Spleen (tissue), 11 donors: ENCODE measurements around the gene PTPN11. TPM values are rescaled to one million over a fixed set of nuclear protein-coding genes. Genes with fewer than 3 reads are reported as not detected.

ENCODE experiments used
- DNase-seq: peaks from one replicate; pipeline ENCODE4 v3.0.0-alpha.2; 2020
- H3K27ac ChIP-seq, 8 donors: fragments of 200-600 bp; sonication (generic) in 7 of 8; 1 replicate in 4 of 8; 2 replicates in 4 of 8; pipeline versions ENCODE4 v1.5.0 to v1.8.0; 2016 to 2021; ENCODE audit warnings: inconsistent platforms in 4 of 8, mild to moderate bottlenecking in 4 of 8, moderate library complexity in 1 of 8
- H3K27me3 ChIP-seq, 7 donors: fragments of 200-600 bp; sonication (generic) in 6 of 7; replicated peaks in 1 of 7; 1 replicate in 4 of 7; 2 replicates in 3 of 7; pipeline versions ENCODE4 v1.5.0 to v1.8.0; 2016 to 2021; ENCODE audit warnings: inconsistent platforms in 3 of 7, mild to moderate bottlenecking in 1 of 7
- H3K36me3 ChIP-seq, 6 donors: fragments of 200-600 bp; sonication (generic) in 5 of 6; 1 replicate in 4 of 6; 2 replicates in 2 of 6; pipeline versions ENCODE4 v1.5.0 to v1.8.0; 2016 to 2021; ENCODE audit warnings: inconsistent platforms in 2 of 6
- H3K4me1 ChIP-seq, 6 donors: fragments of 200-600 bp; sonication (generic) in 5 of 6; 1 replicate in 3 of 6; 2 replicates in 3 of 6; pipeline versions ENCODE4 v1.5.0 to v1.8.0; 2016 to 2021; ENCODE audit warnings: inconsistent platforms in 3 of 6
- H3K4me3 ChIP-seq, 8 donors: fragments of 200-600 bp; sonication (generic) in 7 of 8; 1 replicate in 4 of 8; 2 replicates in 4 of 8; pipeline versions ENCODE4 v1.5.0 to v1.8.0; 2016 to 2021; ENCODE audit warnings: inconsistent platforms in 4 of 8, mild to moderate bottlenecking in 4 of 8, moderate library complexity in 2 of 8
- H3K9me3 ChIP-seq, 8 donors: fragments of 200-600 bp; sonication (generic) in 7 of 8; 1 replicate in 4 of 8; 2 replicates in 4 of 8; pipeline versions ENCODE4 v1.5.0 to v1.8.0; 2016 to 2021; ENCODE audit warnings: inconsistent platforms in 4 of 8
- CTCF ChIP-seq, 11 experiments: fragments of 200-600 bp in 7 of 11; fragments of 450-650 bp in 4 of 11; sonication (generic) in 4 of 11; IDR thresholded peaks in 8 of 11; conservative IDR thresholded peaks in 3 of 11; 1 replicate in 7 of 11; 2 replicates in 4 of 11; pipeline versions ENCODE4 v1.4.0 to v1.8.0; 2016 to 2021; ENCODE audit warnings: antibody characterized with exemption in 11 of 11, inconsistent platforms in 4 of 11, mild to moderate bottlenecking in 1 of 11
- POLR2A ChIP-seq, 3 donors: fragments of 450-650 bp; IDR thresholded peaks; one replicate each; pipeline ENCODE4 v1.5.1; 2017; ENCODE audit warnings: antibody characterized with exemption in 3 of 3, mild to moderate bottlenecking in 1 of 3
- POLR2AphosphoS5 ChIP-seq, 3 donors: sonication (generic); formaldehyde crosslinking; IDR thresholded peaks; one replicate each; pipeline ENCODE4 v1.5.1; 2017; ENCODE audit warnings: antibody characterized with exemption in 3 of 3
- WGBS, 5 donors: extraction: QIAGEN DNeasy Blood & Tissue Kit in 3 of 5; methylation state at CpG; one replicate each; pipeline versions ENCODE4 v1.1.5 to v1.1.7; 2013 to 2018; 5-methylcytosine and 5-hydroxymethylcytosine counted together
- intact Hi-C: fragments of 100-400 bp; cut with DNase I; formaldehyde crosslinking; loops from one replicate; pipeline ENCODE4 v1.15.0; 2023; ENCODE audit warnings: low total_unique reads
- polyA plus RNA-seq, 3 donors: library from polyadenylated mRNA; stranded (reverse); fragments of 200-250 nt; gene quantifications; one replicate each; pipeline ENCODE4 v1.2.1, GENCODE V29; 2013
- total RNA-seq, 7 donors: library from RNA; depleted of rRNA in 3 of 7; stranded (reverse); fragments of >200 nt in 3 of 7; fragmentation: NEBNext Ultra II Directional in 4 of 7; extraction: Animal tissue kit (Norgen Biotek cat#: 25700) in 4 of 7; gene quantifications; one replicate each; pipeline versions ENCODE4 v1.1.0 to v1.2.1, GENCODE V29; 2016 to 2021
- donor health status: healthy with polysubstance abuse.
- donor health status: DM: no; HTN: no; CAD: no; lungs with moderate emphysema.
- donor health status: DM: no; HTN: no; CAD: no.
- donor health status: Bipolar disorder and iron deficiency.
- donor health status: healthy.
- donor health status: DM: no; HTN: no; CAD: no.
- donor health status: DM: yes; HTN: yes; CAD: no.

Gene PTPN11
- total and polyA plus RNA-seq, 10 donors: 12.1 to 71.8 (median 61.5) TPM

- H3K9me3 ChIP-seq: no peaks in the 10 kb centered on the region
- H3K27me3 ChIP-seq: no peaks in the 10 kb centered on the region
- no peak for DNase-seq
- no peaks in the 10 kb centered on the region for H3K4me1 ChIP-seq
- no peak for TF ChIP-seq POLR2AphosphoS5 (IDR thresholded peaks at IDR 0.05)
- no peak for TF ChIP-seq POLR2A (IDR thresholded peaks at IDR 0.05)
- no peak for TF ChIP-seq CTCF (IDR thresholded peaks at IDR 0.05 in 8 of 11, conservative IDR thresholded peaks at IDR 0.05 in 3 of 11)
- H3K36me3 ChIP-seq: peaks cover 0 to 27% (median 4%) of the 10 kb centered on the region in 6 donors
- intact Hi-C loops: no loop called here
- H3K4me3 ChIP-seq: no peak overlapping the region
- H3K27ac ChIP-seq: no peak overlapping the region
- 90 to 98% (median 95%) methylated on average over 5 of the region's 5 CpGs for WGBS, 5 donors
Observed at GRCh38 chr12:112514456-112514855, 95.7 kb downstream of the PTPN11 start.

DNA sequence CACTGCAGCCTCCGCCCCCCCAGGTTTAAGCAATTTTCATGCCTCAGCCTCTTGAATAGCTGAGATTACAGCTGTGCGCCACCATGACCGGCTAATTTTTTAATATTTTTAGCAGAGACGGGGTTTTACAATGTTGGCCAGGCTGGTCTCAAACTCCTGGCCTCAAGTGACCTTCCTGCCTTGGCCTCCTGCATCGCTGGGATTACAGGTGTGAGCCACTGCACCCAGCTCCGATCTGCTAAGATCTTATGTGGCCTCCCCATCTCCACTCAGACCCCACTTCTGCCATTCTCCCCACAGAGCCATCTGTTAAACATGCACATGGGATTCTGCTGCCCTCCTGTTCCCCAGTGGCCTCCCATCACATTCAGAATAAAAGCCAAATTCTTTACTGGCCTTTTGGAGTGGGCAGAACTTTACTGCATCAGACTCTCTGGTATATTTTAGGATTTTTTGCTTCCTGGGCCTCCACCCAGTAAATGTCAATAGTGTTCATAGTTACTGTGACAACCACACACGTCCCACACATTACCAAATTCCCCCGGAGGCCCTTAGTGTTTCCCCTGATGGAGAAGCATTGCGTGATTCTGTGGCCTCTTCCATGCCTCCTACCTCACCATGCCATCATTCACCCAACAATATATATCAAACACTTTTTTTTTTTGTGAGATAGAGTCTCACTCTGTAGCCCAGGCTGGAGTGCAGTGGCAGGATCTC lies 96.3 kb downstream of the PTPN11 start:
- Histone ChIP-seq H3K36me3 (peaks cover 0 to 23% (median 4%) of the 10 kb centered on the region in 6 donors), H3K4me1 (no peaks in the 10 kb centered on the region), H3K9me3 (no peaks in the 10 kb centered on the region), H3K4me3 (no peak overlapping the region), H3K27ac (no peak overlapping the region), H3K27me3 (no peaks in the 10 kb centered on the region)
- DNase-seq: peak; percentile 33
- WGBS, 5 donors: 78 to 89% (median 80%) methylated on average over 9 of the region's 9 CpGs
- intact Hi-C loops: no loop called here
- TF ChIP-seq CTCF (IDR thresholded peaks at IDR 0.05 in 8 of 11, conservative IDR thresholded peaks at IDR 0.05 in 3 of 11): no peak
- TF ChIP-seq POLR2A (IDR thresholded peaks at IDR 0.05): no peak
- TF ChIP-seq POLR2AphosphoS5 (IDR thresholded peaks at IDR 0.05): no peak

DNA sequence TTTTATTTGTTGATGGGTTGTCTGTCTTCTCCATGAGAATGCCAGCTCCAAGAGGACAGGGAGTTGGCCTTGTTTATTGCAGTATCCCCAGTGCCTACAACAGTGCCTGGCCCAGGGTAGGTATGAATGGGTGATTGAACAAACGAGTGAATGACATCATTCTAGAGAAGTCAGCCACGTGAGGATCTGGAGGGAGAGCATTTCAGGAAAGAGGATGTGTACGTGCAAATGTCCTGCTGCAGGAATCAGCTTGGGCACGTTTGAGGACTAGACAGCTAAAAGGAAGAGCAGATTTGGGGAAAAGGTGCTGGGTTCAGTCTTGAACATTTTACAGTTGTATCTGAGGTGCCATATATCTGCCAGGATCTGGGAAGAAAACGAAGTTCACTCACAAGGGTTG lies 97.1 kb downstream of the PTPN11 start:
- H3K36me3 ChIP-seq: peaks cover 0 to 15% (median under 1%) of the 10 kb centered on the region in 6 donors
- intact Hi-C loops: no loop called here
- H3K4me1 ChIP-seq: no peaks in the 10 kb centered on the region
- H3K27ac ChIP-seq: no peak overlapping the region
- DNase-seq: no peak
- H3K9me3 ChIP-seq: no peaks in the 10 kb centered on the region
- TF ChIP-seq POLR2AphosphoS5 (IDR thresholded peaks at IDR 0.05): no peak
- TF ChIP-seq CTCF (IDR thresholded peaks at IDR 0.05 in 8 of 11, conservative IDR thresholded peaks at IDR 0.05 in 3 of 11): no peak
- no peak for TF ChIP-seq POLR2A (IDR thresholded peaks at IDR 0.05)
- H3K27me3 ChIP-seq: no peaks in the 10 kb centered on the region
- WGBS, 5 donors: 74 to 83% (median 80%) methylated on average over 5 of the region's 5 CpGs
- H3K4me3 ChIP-seq: no peak overlapping the region

GRCh38 chr12:112517730-112518364 lies 99.1 kb downstream of the PTPN11 start:
- Histone ChIP-seq H3K4me3 (no peak overlapping the region), H3K27ac (no peak overlapping the region), H3K27me3 (no peaks in the 10 kb centered on the region), H3K36me3 (no peaks in the 10 kb centered on the region), H3K4me1 (no peaks in the 10 kb centered on the region), H3K9me3 (no peaks in the 10 kb centered on the region)
- WGBS, 5 donors: 80 to 89% (median 86%) methylated on average over 7 of the region's 7 CpGs
- intact Hi-C loops: no loop called here
- peak; percentile 24 for DNase-seq
- no peak for TF ChIP-seq CTCF (IDR thresholded peaks at IDR 0.05 in 8 of 11, conservative IDR thresholded peaks at IDR 0.05 in 3 of 11)
- TF ChIP-seq POLR2A (IDR thresholded peaks at IDR 0.05): no peak
- TF ChIP-seq POLR2AphosphoS5 (IDR thresholded peaks at IDR 0.05): no peak
